ENCODE results near the gene SRGAP3. TPM values are rescaled to one million over a fixed set of nuclear protein-coding genes. Genes with fewer than 3 reads are reported as not detected.

SRGAP3 gene
- total RNA-seq, 4 donors from 2014 or later, result 2.0 to 6.9 (median 4.8) TPM

DNA sequence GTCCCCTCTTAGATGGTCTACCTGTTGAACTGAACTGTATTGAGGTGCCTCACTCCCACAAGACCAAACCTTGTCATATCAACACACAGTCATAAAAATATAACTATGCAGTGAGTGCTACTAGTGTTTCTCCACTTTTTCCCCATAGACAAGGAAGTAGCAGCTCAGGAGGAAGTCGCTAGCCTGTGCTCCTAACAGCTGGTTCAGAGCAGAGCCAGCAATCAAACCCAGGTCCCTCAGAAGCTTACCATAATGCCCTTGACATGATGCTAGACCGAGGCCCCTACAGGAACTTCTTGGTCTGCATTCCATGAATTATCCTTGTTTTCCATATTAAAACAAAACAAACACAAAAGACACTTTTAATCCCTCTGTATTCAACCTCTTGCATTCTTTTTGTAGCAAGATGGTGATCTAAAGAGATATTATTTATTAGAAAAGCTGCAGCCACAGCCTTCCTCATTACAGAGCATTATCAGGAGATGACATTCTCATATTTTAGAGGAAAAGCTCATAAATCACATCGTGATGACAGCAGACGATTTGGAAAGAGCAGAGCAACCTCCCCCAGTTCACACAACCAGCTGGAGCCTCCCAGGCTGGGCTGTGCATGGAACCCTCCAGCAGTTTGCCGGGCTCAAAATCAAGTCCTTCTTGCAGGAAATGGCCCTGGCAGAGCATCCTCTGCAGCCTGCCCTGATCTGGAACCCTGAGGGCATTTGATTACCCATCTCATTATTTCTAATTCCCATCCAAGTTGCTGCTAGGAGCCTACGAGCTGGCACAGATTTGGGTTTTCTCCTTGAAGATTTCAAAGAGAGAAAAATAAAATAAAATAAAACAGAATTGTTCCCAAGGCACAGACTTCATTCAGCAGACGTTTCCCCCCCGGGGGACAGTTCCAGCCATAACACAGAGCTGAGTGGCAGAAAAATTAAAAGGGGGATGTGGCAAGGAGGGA, 118.8 kb downstream of the SRGAP3 start:
- H3K27me3 ChIP-seq, result no peaks in the 10 kb centered on the region
- no peak for ATAC-seq
- WGBS, 2 donors (ENCODE audit: low coverage in 1 of 2), result 52 to 66% methylated on average over 4 to 7 of the region's 8 CpGs
- no peak overlapping the region for H3K4me3 ChIP-seq
- H3K36me3 ChIP-seq, result no peaks in the 10 kb centered on the region
- H3K4me1 ChIP-seq, result peaks cover 0 to under 1% (median 0%) of the 10 kb centered on the region in 3 donors
- TF ChIP-seq EP300 (IDR thresholded peaks at IDR 0.05), result no peak
- no peak for TF ChIP-seq POLR2A (IDR thresholded peaks at IDR 0.05)
- TF ChIP-seq POLR2AphosphoS5 (IDR thresholded peaks at IDR 0.05), result no peak
- TF ChIP-seq, protein P1, sequence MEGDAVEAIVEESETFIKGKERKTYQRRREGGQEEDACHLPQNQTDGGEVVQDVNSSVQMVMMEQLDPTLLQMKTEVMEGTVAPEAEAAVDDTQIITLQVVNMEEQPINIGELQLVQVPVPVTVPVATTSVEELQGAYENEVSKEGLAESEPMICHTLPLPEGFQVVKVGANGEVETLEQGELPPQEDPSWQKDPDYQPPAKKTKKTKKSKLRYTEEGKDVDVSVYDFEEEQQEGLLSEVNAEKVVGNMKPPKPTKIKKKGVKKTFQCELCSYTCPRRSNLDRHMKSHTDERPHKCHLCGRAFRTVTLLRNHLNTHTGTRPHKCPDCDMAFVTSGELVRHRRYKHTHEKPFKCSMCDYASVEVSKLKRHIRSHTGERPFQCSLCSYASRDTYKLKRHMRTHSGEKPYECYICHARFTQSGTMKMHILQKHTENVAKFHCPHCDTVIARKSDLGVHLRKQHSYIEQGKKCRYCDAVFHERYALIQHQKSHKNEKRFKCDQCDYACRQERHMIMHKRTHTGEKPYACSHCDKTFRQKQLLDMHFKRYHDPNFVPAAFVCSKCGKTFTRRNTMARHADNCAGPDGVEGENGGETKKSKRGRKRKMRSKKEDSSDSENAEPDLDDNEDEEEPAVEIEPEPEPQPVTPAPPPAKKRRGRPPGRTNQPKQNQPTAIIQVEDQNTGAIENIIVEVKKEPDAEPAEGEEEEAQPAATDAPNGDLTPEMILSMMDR (IDR thresholded peaks at IDR 0.05), result no peak
- H3K9me3 ChIP-seq, result no peaks in the 10 kb centered on the region
- H3K27ac ChIP-seq, result no peak overlapping the region

DNA sequence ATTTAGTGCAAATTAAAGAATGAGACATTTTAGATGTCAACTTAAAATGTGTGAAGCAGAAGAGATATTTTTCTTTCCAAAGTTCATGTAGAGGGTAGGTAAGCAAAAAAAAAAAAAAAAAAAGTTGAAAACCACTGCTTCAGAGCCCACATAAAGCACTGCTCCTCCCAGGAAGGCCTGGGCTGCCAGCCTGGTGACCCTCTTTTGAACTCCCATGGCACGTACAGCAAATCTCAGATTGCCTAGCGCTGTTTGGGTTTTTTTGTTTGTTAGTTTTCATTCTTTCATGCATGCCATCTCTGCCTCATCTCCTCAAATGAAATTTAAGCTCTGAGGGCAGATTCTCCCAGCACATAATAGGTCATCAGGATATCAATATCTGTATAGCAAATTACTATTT, 120.1 kb downstream of the SRGAP3 start:
- no peaks in the 10 kb centered on the region for H3K27me3 ChIP-seq
- ATAC-seq, result no peak
- H3K4me3 ChIP-seq, result no peak overlapping the region
- no peaks in the 10 kb centered on the region for H3K9me3 ChIP-seq
- no peaks in the 10 kb centered on the region for H3K4me1 ChIP-seq
- H3K36me3 ChIP-seq, result peaks cover 0 to 3% of the 10 kb centered on the region in 2 donors
- TF ChIP-seq POLR2AphosphoS5 (IDR thresholded peaks at IDR 0.05), result no peak
- no peak for TF ChIP-seq EP300 (IDR thresholded peaks at IDR 0.05)
- TF ChIP-seq, protein P1 (IDR thresholded peaks at IDR 0.05), result no peak
- no peak for TF ChIP-seq POLR2A (IDR thresholded peaks at IDR 0.05)
- WGBS, 2 donors (ENCODE audit: low coverage in 1 of 2), result 64% methylated on average over 2 of the region's 2 CpGs; no CpG with 5 or more reads in 1 of the 2 donors
- H3K27ac ChIP-seq, result no peak overlapping the region

DNA sequence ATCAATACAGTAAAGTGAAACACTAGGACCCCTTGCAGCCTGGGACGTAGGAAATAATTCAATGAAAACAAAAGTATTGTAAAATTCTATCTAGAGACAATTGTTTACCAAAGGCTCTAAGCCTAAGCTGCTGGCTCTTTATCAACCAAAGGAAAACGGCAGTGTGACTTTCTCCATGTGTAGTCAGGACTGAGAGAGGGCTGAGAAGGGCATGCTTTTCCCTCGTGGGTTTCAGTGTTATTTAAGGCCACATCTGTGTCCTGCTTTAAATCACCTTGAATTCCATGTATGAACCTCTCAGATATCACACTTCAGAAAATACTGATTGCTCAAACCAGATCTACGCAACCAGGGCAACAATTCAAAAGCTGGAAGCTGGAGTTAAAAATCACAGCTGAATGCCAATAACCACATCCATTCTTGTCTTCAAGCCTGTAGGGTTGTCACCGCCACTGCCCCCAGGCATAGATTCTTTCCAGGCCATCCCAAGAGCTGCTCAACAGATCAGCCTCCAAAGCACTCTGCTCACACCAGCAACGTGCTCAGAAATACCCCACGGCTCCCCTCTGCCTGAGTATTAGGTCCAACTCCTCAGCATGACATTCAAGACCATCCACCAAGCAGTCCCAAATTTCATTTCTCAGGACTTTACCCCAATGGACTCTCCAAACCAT, 124.0 kb downstream of the SRGAP3 start:
- H3K4me1 ChIP-seq, result no peaks in the 10 kb centered on the region
- H3K27ac ChIP-seq, result no peak overlapping the region
- no peak for ATAC-seq
- H3K27me3 ChIP-seq, result no peaks in the 10 kb centered on the region
- WGBS, 2 donors (ENCODE audit: low coverage in 1 of 2), result 61 to 82% methylated on average over 2 to 6 of the region's 7 CpGs
- no peaks in the 10 kb centered on the region for H3K9me3 ChIP-seq
- H3K36me3 ChIP-seq, result peaks cover 0 to 18% of the 10 kb centered on the region in 2 donors
- H3K4me3 ChIP-seq, result no peak overlapping the region
- TF ChIP-seq POLR2A (IDR thresholded peaks at IDR 0.05) (no peak), POLR2AphosphoS5 (IDR thresholded peaks at IDR 0.05) (no peak), EP300 (IDR thresholded peaks at IDR 0.05) (no peak)
- TF ChIP-seq, protein P1 (IDR thresholded peaks at IDR 0.05), result no peak

DNA sequence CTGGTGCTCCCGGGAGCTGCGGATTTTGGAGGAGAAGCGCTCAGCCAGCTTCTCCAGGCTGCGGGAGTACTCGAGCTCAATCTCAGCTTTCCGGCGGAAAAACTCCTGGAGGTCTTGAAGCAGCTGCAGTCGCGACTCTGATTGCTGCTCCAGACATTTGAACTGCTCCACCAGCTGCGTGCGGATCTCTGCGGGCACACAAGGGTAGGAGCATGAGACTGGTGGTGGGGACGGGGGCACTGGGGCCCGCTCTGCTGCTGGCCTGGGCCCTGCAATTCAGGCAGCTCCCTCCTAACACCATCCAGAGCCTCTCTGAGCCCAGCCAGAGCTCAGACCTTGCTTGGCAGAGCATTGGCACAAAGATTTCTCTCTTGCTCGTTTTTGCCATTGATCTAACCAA, 124.7 kb downstream of the SRGAP3 start:
- no peak overlapping the region for H3K27ac ChIP-seq
- TF ChIP-seq POLR2A (IDR thresholded peaks at IDR 0.05) (no peak), EP300 (IDR thresholded peaks at IDR 0.05) (no peak)
- TF ChIP-seq, protein P1 (IDR thresholded peaks at IDR 0.05), result no peak
- H3K4me1 ChIP-seq, result no peaks in the 10 kb centered on the region
- no peak for ATAC-seq
- peaks cover 0 to 18% of the 10 kb centered on the region in 2 donors for H3K36me3 ChIP-seq
- no peak overlapping the region for H3K4me3 ChIP-seq
- WGBS, 2 donors (ENCODE audit: low coverage in 1 of 2), result 94% methylated on average over 5 of the region's 15 CpGs; no CpG with 5 or more reads in 1 of the 2 donors
- H3K27me3 ChIP-seq, result no peaks in the 10 kb centered on the region
- no peaks in the 10 kb centered on the region for H3K9me3 ChIP-seq

All from gastroesophageal sphincter (tissue), 4 donors.